SK-N-SH (cell line): ENCODE results near the gene ETV6. TPM values are rescaled to one million over a fixed set of nuclear protein-coding genes. Genes with fewer than 3 reads are reported as not detected.

Experiments used
- CTCF ChIA-PET: fragments of 300-600, 350-600 bp; formaldehyde crosslinking; extraction: SDS; loops from one replicate; lab custom pipeline; 2021; lab: Yijun Ruan, JAX
- POLR2A ChIA-PET: fragments of 350-600 bp; sonication (Branson Sonifier 250); formaldehyde crosslinking; extraction: SDS; loops from one replicate; lab custom pipeline; 2020; ENCODE audit warnings: antibody characterized with exemption, inconsistent platforms; lab: Yijun Ruan, JAX
- DNase-seq: peaks from one replicate; pipeline ENCODE4 v3.0.0; 2012
- H2AFZ ChIP-seq: fragments of 200-600 bp; sonication (generic); 2 replicates; pipeline ENCODE4 v1.8.1; 2016; ENCODE audit warnings: antibody characterized with exemption, mild to moderate bottlenecking, low read depth
- H3F3A ChIP-seq: fragments of 200-600 bp; sonication (generic); replicated peaks from 2 replicates; pipeline ENCODE3; 2016; ENCODE audit warnings: antibody characterized with exemption, mild to moderate bottlenecking; ENCODE audit not compliant: insufficient read depth
- H3K27ac ChIP-seq, 2 experiments: fragments of 200-500 bp in 1 of 2; fragments of 200-600 bp in 1 of 2; sonication (Bioruptor generic) in 1 of 2; sonication (generic), shearing (Covaris generic) in 1 of 2; 2 replicates each; pipeline versions ENCODE4 v1.5.1 to v1.6.1; 2014 to 2016; ENCODE audit warnings: low read depth in 2 of 2, inconsistent platforms in 1 of 2, low read length in 1 of 2, mild to moderate bottlenecking in 1 of 2, mixed read lengths in 1 of 2
- H3K27me3 ChIP-seq: fragments of 200-600 bp; sonication (generic), shearing (Covaris generic); 2 replicates; pipeline ENCODE4 v1.6.1; 2016; ENCODE audit warnings: mixed run types; ENCODE audit not compliant: insufficient read depth
- H3K36me3 ChIP-seq, 2 experiments: fragments of 200-500 bp in 1 of 2; fragments of 200-600 bp in 1 of 2; sonication (Bioruptor generic) in 1 of 2; sonication (generic) in 1 of 2; replicated peaks in 1 of 2; 2 replicates each; pipeline versions ENCODE3 to v1.5.1; 2014 to 2016; ENCODE audit warnings: low read length in 1 of 2, mild to moderate bottlenecking in 1 of 2; ENCODE audit not compliant: insufficient read depth in 2 of 2, control insufficient read depth in 1 of 2
- H3K4me1 ChIP-seq, 2 experiments: fragments of 200-500 bp in 1 of 2; fragments of 200-600 bp in 1 of 2; sonication (Bioruptor generic) in 1 of 2; sonication (generic), shearing (Covaris generic) in 1 of 2; 2 replicates each; pipeline versions ENCODE4 v1.5.1 to v1.6.1; 2014 to 2016; ENCODE audit warnings: low read depth in 1 of 2, low read length in 1 of 2, mixed run types in 1 of 2; ENCODE audit not compliant: insufficient read depth in 2 of 2, control insufficient read depth in 1 of 2
- H3K4me2 ChIP-seq: fragments of 200-600 bp; sonication (generic), shearing (Covaris generic); 2 replicates; pipeline ENCODE4 v1.6.1; 2017; ENCODE audit warnings: mixed run types
- H3K4me3 ChIP-seq, 2 experiments: fragments of 200-500 bp in 1 of 2; fragments of 200-600 bp in 1 of 2; sonication (Bioruptor generic) in 1 of 2; sonication (generic), shearing (Covaris generic) in 1 of 2; 2 replicates each; pipeline versions ENCODE4 v1.5.1 to v1.8.1; 2014 to 2016; ENCODE audit warnings: low read depth in 2 of 2, inconsistent platforms in 1 of 2, low read length in 1 of 2, mild to moderate bottlenecking in 1 of 2, mixed read lengths in 1 of 2, moderate library complexity in 1 of 2
- H3K79me2 ChIP-seq: fragments of 200-600 bp; sonication (generic); 2 replicates; pipeline ENCODE4 v1.8.1; 2017; ENCODE audit warnings: mild to moderate bottlenecking; ENCODE audit not compliant: insufficient read depth
- H3K9ac ChIP-seq: fragments of 200-600 bp; sonication (generic); 2 replicates; pipeline ENCODE4 v1.6.1; 2017; ENCODE audit warnings: mixed run types
- H3K9me2 ChIP-seq: fragments of 200-600 bp; sonication (generic); 2 replicates; pipeline ENCODE4 v1.6.1; 2017; ENCODE audit warnings: mixed run types
- H3K9me3 ChIP-seq: fragments of 200-600 bp; sonication (generic); 2 replicates; pipeline ENCODE4 v1.6.1; 2017; ENCODE audit warnings: mixed run types, mild to moderate bottlenecking, moderate library complexity
- H4K20me1 ChIP-seq: fragments of 200-600 bp; sonication (generic); 2 replicates; pipeline ENCODE4 v1.6.1; 2017; ENCODE audit warnings: mild to moderate bottlenecking, mixed run types; ENCODE audit not compliant: insufficient read depth
- FOSL2 ChIP-seq: IDR thresholded peaks from 2 replicates; pipeline ENCODE4 v1.4.0; 2012; ENCODE audit warnings: low read depth, mild to moderate bottlenecking, moderate library complexity, borderline replicate concordance
- GABPA ChIP-seq: IDR thresholded peaks from 2 replicates; pipeline ENCODE4 v1.4.0; 2012; ENCODE audit warnings: low read depth, mild to moderate bottlenecking
- GATA2 ChIP-seq: sonication (generic); formaldehyde crosslinking; IDR thresholded peaks from 2 replicates; pipeline ENCODE4 v1.5.0; 2020; ENCODE audit warnings: mild to moderate bottlenecking, missing genetic modification reagents
- JUND ChIP-seq: IDR thresholded peaks from 2 replicates; pipeline ENCODE4 v1.4.0; 2012
- RAD21 ChIP-seq: IDR thresholded peaks from 2 replicates; pipeline ENCODE4 v1.6.1; 2012; ENCODE audit warnings: mild to moderate bottlenecking, low read length
- RFX5 ChIP-seq: IDR thresholded peaks from 2 replicates; pipeline ENCODE4 v1.6.1; 2012; ENCODE audit warnings: mild to moderate bottlenecking, improper control_type of control experiment, low read length
- RXRA ChIP-seq: IDR thresholded peaks from 2 replicates; pipeline ENCODE4 v1.4.0; 2012; ENCODE audit warnings: low read depth, mild to moderate bottlenecking, borderline replicate concordance
- TAF1 ChIP-seq: IDR thresholded peaks from 2 replicates; pipeline ENCODE4 v1.6.1; 2012; ENCODE audit warnings: low read depth, mild to moderate bottlenecking, low read length, moderate library complexity, borderline replicate concordance
- TEAD4 ChIP-seq: IDR thresholded peaks from 2 replicates; pipeline ENCODE4 v1.4.0; 2012; ENCODE audit warnings: mild to moderate bottlenecking, borderline replicate concordance; ENCODE audit not compliant: insufficient read depth
- WGBS: methylation state at CpG from one replicate; pipeline ENCODE4 v1.1.6; 2017; ENCODE audit warnings: low lambda C conversion rate; 5-methylcytosine and 5-hydroxymethylcytosine counted together
- polyA plus RNA-seq, 3 experiments: library from polyadenylated mRNA; depleted of rRNA; stranded (reverse); fragments of >200 nt; gene quantifications; 2 replicates each; pipeline ENCODE4 v1.2.3, GENCODE V29; 2012
- TF ChIP-seq, protein P1 (sequence below): IDR thresholded peaks from 2 replicates; pipeline ENCODE4 v1.4.0; 2012; ENCODE audit warnings: low read depth, borderline replicate concordance
- TF ChIP-seq, protein P2 (sequence below): IDR thresholded peaks from 2 replicates; pipeline ENCODE4 v1.4.0; 2012; ENCODE audit warnings: low read depth, borderline replicate concordance
- TF ChIP-seq, protein P3 (sequence below): fragments of 150-350 bp; IDR thresholded peaks from 2 replicates; pipeline ENCODE4 v1.6.1; 2016; ENCODE audit warnings: mild to moderate bottlenecking, low read depth, low read length
- TF ChIP-seq, protein P4 (sequence below): IDR thresholded peaks from 2 replicates; pipeline ENCODE4 v1.4.0; 2012; ENCODE audit warnings: low read depth
- TF ChIP-seq, protein P5 (sequence below): IDR thresholded peaks from 2 replicates; pipeline ENCODE4 v1.6.1; 2012; ENCODE audit warnings: mild to moderate bottlenecking, low read depth, low read length, moderate library complexity

Gene ETV6
- polyA plus RNA-seq, 1 of the 3 experiments (the other 2 are of a cell fraction): 4.0 TPM

DNA sequence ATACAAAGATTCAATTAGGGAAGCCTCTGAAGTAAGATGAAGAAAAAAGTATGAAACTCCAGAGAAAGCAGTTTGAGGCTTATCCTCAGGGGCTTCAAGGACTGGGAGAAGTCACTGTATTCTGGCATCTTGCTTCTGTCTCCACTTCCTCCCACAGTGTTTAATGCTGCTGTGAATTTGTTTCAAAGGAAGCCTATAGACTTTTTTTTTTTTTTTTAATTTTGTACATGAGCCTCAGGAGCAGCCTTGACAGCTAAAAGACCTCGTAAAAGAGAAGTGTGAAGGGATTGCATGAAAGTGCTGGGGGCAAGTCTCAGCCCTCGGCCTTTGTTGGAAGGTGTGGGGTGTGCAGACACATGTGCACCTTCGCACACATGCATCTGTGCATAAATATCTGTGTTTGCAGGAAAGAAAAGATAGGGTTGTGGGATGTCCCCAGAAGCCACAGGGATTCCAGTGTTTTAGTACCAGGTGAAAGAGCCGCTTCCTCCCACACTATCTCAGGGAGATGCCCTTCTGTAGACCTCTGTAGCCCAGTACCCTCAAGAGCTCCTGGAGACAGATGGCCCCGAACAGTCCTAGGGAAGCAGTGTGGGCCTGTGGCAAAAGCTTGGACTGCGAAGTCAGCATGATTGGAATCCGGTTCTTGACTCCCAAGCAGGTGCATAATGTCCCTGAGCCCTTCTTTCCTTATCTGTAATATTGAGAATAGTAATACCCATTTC lies 227.8 kb downstream of the ETV6 start (continued):
- TF ChIP-seq, protein P1, sequence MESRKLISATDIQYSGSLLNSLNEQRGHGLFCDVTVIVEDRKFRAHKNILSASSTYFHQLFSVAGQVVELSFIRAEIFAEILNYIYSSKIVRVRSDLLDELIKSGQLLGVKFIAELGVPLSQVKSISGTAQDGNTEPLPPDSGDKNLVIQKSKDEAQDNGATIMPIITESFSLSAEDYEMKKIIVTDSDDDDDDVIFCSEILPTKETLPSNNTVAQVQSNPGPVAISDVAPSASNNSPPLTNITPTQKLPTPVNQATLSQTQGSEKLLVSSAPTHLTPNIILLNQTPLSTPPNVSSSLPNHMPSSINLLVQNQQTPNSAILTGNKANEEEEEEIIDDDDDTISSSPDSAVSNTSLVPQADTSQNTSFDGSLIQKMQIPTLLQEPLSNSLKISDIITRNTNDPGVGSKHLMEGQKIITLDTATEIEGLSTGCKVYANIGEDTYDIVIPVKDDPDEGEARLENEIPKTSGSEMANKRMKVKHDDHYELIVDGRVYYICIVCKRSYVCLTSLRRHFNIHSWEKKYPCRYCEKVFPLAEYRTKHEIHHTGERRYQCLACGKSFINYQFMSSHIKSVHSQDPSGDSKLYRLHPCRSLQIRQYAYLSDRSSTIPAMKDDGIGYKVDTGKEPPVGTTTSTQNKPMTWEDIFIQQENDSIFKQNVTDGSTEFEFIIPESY: no peak
- TF ChIP-seq GABPA (no peak), RAD21 (no peak), TEAD4 (no peak)
- TF ChIP-seq, protein P2, sequence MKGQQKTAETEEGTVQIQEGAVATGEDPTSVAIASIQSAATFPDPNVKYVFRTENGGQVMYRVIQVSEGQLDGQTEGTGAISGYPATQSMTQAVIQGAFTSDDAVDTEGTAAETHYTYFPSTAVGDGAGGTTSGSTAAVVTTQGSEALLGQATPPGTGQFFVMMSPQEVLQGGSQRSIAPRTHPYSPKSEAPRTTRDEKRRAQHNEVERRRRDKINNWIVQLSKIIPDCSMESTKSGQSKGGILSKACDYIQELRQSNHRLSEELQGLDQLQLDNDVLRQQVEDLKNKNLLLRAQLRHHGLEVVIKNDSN: no peak

DNA sequence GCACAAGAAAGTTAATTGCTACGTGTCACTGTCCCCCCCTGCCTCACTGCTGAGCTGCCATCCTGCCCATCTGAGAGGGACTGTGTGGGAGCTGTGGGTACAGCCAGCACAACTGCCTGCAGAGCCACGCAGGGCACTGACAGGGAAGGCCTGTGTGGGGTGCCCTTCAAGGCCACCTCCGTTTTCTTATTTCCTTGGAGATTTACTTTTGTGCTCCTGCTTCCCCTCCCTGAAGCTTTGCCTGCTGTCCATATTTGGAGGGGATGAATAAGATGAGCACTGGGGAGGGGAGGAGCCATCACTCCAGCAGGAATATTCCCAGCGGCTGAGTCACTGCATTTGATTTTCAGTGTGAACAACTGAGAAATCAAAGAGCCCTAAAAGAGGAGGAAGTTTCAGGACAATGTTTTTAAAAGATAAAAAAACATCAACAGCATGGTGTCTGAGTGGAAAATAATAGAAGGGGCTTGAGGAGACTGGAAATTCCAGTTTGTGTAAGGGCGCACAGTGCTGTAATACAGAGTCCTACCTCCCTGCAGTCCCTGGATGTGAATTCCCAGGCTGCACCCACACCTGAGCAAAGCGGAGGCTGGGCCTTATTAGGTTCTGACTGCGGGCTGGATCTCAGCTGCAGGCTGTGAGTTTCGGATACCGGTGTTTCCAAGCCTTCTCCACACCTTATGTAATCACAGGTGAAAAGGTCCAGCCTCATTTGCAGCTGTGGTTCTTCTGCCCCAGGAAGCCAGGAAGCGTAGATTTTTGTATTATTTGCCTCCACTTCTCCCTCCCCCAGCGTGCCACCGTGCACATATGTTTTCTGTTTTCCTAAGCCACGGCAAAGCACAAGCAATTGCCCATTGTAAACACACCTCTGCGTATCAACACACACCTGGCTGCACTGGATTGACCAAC lies 228.7 kb downstream of the ETV6 start:
- Histone ChIP-seq H3K9me2 (no peaks in the 10 kb centered on the region), H3K9ac (no peak overlapping the region), H2AFZ (no peak overlapping the region), H3K27me3 (no peaks in the 10 kb centered on the region), H3K4me2 (peak overlapping the region; percentile 58), H3K9me3 (no peaks in the 10 kb centered on the region), H4K20me1 (no peaks in the 10 kb centered on the region), H3K27ac (peak overlapping the region; percentile 11 to 72; a peak in 3 of 4 replicates), H3F3A (peaks cover 7% of the 10 kb centered on the region), H3K36me3 (peaks cover 2 to 8% of the 10 kb centered on the region in 2 experiments), H3K79me2 (peaks cover 26% of the 10 kb centered on the region; the same call in 1 of the 2 replicates), H3K4me1 (peaks cover 18 to 48% of the 10 kb centered on the region in 2 experiments), H3K4me3 (no peak overlapping the region; a peak in 1 of 4 replicates)
- POLR2A ChIA-PET: no interaction called here
- CTCF ChIA-PET: interaction anchor here (2.4 kb wide), 1 partner anchor 155 kb away, joined by 7 read pairs; no protein-coding TSS in a partner anchor
- WGBS: 63% methylated on average over 13 of the region's 14 CpGs
- TF ChIP-seq JUND: peak; percentile 28; the same call in 1 of the 2 replicates
- TF ChIP-seq, protein P3, sequence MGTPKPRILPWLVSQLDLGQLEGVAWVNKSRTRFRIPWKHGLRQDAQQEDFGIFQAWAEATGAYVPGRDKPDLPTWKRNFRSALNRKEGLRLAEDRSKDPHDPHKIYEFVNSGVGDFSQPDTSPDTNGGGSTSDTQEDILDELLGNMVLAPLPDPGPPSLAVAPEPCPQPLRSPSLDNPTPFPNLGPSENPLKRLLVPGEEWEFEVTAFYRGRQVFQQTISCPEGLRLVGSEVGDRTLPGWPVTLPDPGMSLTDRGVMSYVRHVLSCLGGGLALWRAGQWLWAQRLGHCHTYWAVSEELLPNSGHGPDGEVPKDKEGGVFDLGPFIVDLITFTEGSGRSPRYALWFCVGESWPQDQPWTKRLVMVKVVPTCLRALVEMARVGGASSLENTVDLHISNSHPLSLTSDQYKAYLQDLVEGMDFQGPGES: no peak
- TF ChIP-seq, protein P4, sequence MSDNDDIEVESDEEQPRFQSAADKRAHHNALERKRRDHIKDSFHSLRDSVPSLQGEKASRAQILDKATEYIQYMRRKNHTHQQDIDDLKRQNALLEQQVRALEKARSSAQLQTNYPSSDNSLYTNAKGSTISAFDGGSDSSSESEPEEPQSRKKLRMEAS: no peak
- TF ChIP-seq TAF1: no peak
- no peak for TF ChIP-seq GATA2 (CRISPR knock-in tag)
- TF ChIP-seq, protein P5, sequence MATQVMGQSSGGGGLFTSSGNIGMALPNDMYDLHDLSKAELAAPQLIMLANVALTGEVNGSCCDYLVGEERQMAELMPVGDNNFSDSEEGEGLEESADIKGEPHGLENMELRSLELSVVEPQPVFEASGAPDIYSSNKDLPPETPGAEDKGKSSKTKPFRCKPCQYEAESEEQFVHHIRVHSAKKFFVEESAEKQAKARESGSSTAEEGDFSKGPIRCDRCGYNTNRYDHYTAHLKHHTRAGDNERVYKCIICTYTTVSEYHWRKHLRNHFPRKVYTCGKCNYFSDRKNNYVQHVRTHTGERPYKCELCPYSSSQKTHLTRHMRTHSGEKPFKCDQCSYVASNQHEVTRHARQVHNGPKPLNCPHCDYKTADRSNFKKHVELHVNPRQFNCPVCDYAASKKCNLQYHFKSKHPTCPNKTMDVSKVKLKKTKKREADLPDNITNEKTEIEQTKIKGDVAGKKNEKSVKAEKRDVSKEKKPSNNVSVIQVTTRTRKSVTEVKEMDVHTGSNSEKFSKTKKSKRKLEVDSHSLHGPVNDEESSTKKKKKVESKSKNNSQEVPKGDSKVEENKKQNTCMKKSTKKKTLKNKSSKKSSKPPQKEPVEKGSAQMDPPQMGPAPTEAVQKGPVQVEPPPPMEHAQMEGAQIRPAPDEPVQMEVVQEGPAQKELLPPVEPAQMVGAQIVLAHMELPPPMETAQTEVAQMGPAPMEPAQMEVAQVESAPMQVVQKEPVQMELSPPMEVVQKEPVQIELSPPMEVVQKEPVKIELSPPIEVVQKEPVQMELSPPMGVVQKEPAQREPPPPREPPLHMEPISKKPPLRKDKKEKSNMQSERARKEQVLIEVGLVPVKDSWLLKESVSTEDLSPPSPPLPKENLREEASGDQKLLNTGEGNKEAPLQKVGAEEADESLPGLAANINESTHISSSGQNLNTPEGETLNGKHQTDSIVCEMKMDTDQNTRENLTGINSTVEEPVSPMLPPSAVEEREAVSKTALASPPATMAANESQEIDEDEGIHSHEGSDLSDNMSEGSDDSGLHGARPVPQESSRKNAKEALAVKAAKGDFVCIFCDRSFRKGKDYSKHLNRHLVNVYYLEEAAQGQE: no peak
- TF ChIP-seq RAD21: no peak
- TF ChIP-seq RXRA: no peak
- peak; percentile 46 for TF ChIP-seq FOSL2
- TF ChIP-seq RFX5: no peak
- peak; percentile 39 for DNase-seq
